Measurements from ENCODE around the gene SIX4. TPM values are rescaled to one million over a fixed set of nuclear protein-coding genes. Genes with fewer than 3 reads are reported as not detected.

SIX4 gene
- 0.69 TPM for total RNA-seq
- long read RNA-seq, partial matches to known transcripts = 0 of 1 reads
- long read RNA-seq, other reads (novel, unspliced or antisense) = 1 of 1 reads

DNA sequence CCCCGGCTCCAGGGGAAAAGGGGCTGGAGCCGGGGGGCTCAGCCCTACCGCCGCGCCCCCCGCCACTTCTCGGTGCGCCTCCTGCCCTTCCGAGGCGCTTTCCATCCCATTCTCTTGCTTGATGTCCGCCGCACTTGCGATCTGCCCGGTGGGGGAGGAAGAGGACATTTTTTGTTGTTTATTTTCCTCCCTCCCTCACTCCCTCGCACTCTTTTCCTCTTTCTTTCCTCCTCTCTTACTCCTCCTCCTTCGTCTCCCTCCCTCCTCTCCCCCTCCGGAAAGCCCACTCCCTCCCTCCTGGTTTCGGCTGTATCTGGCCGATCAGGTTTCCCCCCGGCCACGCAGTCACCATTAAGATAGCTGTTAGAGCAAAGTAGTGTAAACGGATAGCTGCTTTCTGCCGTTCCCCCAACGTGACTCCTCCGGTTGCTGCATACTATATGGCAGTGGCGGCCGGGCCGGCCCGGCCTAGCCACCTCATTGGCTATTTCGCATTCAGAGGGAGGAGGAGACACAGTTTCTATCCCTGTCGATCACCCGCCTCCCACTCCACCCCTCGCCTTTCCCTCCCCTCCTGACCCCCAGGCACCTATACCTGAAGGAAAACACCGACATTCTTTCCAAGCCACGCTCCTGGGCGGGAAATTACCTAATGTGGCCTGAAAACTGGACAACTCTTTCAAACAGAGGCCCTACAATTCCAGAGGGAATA, at the start of gene SIX4:
TSS of gene SIX4 (minus strand) at position 445 of the 712 bp plus-strand sequence. CDS start at position 168, 277 bp downstream.
- TF ChIP-seq, protein P1, sequence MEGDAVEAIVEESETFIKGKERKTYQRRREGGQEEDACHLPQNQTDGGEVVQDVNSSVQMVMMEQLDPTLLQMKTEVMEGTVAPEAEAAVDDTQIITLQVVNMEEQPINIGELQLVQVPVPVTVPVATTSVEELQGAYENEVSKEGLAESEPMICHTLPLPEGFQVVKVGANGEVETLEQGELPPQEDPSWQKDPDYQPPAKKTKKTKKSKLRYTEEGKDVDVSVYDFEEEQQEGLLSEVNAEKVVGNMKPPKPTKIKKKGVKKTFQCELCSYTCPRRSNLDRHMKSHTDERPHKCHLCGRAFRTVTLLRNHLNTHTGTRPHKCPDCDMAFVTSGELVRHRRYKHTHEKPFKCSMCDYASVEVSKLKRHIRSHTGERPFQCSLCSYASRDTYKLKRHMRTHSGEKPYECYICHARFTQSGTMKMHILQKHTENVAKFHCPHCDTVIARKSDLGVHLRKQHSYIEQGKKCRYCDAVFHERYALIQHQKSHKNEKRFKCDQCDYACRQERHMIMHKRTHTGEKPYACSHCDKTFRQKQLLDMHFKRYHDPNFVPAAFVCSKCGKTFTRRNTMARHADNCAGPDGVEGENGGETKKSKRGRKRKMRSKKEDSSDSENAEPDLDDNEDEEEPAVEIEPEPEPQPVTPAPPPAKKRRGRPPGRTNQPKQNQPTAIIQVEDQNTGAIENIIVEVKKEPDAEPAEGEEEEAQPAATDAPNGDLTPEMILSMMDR (IDR thresholded peaks at IDR 0.05) = no peak

DNA sequence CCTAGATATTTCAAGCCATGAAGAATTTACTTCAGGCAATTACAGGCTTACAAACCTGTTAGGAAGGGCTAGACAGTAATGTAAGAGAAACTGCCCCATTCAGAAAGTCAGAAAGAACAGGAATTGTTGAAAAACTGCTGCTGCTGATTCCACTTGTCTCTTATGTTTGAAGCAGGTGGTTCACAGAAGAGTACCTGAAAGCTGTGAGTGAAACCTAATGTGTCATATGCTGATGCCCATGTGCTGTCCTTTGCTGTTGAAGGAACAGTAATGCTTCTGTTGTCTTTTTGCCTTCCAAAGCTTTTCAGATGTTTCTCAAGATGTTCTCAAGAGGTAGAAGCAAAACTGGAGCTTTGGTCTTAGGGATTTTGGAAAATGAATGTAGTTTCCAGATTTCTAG, 49.4 kb upstream of the SIX4 start:
- Histone ChIP-seq H3K27ac (no peak overlapping the region), H3K27me3 (no peaks in the 10 kb centered on the region), H3K9me3 (no peaks in the 10 kb centered on the region), H3K4me3 (no peak overlapping the region), H3K4me1 (no peaks in the 10 kb centered on the region), H3K36me3 (no peaks in the 10 kb centered on the region)
- DNase-seq = no peak
- ATAC-seq = no peak
- TF ChIP-seq, protein P1 (IDR thresholded peaks at IDR 0.05) = no peak
- intact Hi-C loops (cut with DNase I) = no loop called here

More for the DNA sequence above, at the start of gene SIX4:
- peak; percentile 80 for DNase-seq
- intact Hi-C loops (cut with DNase I) = no loop called here
- H3K4me3 ChIP-seq = peak within 1 kb of the TSS; percentile 68
- H3K27me3 ChIP-seq = peaks cover 56% of the 10 kb centered on the region
- ATAC-seq = peak; percentile 88
- H3K36me3 ChIP-seq = no peaks in the 10 kb centered on the region
- H3K9me3 ChIP-seq = no peaks in the 10 kb centered on the region
- H3K27ac ChIP-seq = peak within 1 kb of the TSS; percentile 21
- peaks cover 16% of the 10 kb centered on the region for H3K4me1 ChIP-seq

DNA sequence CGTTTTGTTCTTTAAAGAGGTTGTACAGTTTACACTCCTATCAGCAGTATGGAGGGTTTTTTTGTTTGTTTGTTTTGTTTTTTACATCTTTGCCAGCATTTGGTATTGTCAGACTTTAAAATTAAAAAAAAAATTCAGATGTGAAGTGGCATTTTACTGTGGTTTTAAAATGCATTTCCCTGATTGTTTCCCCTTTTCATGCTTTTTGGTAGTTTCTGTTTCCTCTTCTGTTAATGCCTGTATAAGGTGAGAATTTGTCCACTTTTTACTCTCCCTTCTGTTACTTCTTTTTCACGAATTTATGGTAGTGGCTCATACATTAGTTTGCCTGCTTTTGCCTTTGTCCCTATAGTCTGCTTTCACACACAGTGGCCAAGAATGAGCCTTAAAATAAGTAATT, 47.0 kb upstream of the SIX4 start:
- ATAC-seq = no peak

DNA sequence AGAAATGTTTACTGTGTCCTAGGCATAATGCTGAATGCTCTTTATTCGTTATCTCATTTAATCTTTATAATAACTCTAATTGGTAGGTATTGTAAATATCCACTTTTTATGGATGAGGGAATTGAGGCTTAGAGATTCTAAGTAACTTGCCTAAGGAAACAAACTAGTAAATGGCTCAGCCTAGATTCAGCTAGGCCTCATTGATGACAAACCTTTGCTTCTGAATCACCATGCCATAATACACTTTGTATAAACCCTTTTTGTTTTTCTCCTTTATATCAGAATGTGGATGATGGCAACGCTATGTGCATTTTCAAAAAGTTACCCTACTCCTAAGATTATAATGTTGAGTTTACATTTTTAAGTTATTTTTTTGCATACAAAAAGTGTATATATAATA, 44.5 kb upstream of the SIX4 start:
- H3K27me3 ChIP-seq = no peaks in the 10 kb centered on the region
- no peak for DNase-seq
- H3K36me3 ChIP-seq = no peaks in the 10 kb centered on the region
- no peak for ATAC-seq
- no peaks in the 10 kb centered on the region for H3K9me3 ChIP-seq
- H3K4me3 ChIP-seq = no peak overlapping the region
- H3K4me1 ChIP-seq = no peaks in the 10 kb centered on the region
- TF ChIP-seq, protein P1 (IDR thresholded peaks at IDR 0.05) = no peak
- H3K27ac ChIP-seq = no peak overlapping the region
- intact Hi-C loops (cut with DNase I) = no loop called here

More for the DNA sequence above, 47.0 kb upstream of the SIX4 start:
- intact Hi-C loops (cut with DNase I) = no loop called here
- Histone ChIP-seq H3K27me3 (no peaks in the 10 kb centered on the region), H3K9me3 (no peaks in the 10 kb centered on the region), H3K4me3 (no peak overlapping the region), H3K36me3 (no peaks in the 10 kb centered on the region), H3K27ac (no peak overlapping the region), H3K4me1 (no peaks in the 10 kb centered on the region)
- TF ChIP-seq, protein P1 (IDR thresholded peaks at IDR 0.05) = no peak
- DNase-seq = no peak

DNA sequence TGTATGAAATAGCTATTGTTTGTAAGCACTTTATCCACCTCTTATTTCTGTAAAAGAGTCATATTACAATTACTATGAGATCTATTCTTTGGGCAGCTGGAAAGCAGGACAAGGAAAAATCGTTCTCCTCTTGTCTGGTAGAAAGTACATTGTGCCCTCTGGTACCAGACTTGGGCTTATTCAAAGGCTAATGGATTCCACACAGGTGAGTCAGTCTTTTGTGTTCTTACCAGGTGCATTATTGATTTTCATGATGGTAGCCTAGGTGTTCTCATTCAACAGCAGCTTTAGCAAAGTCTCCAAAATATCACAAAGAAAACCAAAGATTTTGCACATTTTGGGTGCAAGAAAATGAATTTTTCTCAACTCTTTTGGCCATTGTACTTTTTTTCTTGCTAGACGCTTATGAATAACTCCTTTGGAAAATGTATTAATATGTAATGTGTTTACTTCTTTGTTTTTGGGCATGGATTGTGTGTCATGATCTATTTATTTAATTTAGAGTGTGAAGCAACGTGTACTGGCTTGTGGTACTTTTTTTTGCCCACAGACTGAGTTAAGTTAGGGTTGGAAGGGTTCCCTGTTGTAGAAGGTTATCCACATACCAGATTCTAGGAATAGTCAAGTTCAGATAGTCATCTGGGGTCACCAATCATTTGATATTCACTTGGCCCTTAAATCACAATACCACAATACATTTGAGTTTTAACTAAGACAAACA, 36.7 kb upstream of the SIX4 start:
- Histone ChIP-seq H3K4me1 (peaks cover 8% of the 10 kb centered on the region), H3K4me3 (no peak overlapping the region), H3K36me3 (no peaks in the 10 kb centered on the region), H3K9me3 (no peaks in the 10 kb centered on the region), H3K27me3 (no peaks in the 10 kb centered on the region), H3K27ac (no peak overlapping the region)
- intact Hi-C loops (cut with DNase I) = no loop called here
- no peak for DNase-seq
- no peak for ATAC-seq
- TF ChIP-seq, protein P1 (IDR thresholded peaks at IDR 0.05) = no peak
